Large intestine (tissue), 3 donors: ENCODE data around the gene MOV10L1. TPM values are rescaled to one million over a fixed set of nuclear protein-coding genes. Genes with fewer than 3 reads are reported as not detected.

Experiments
- DNase-seq, 2 donors: peaks; one replicate each; pipeline versions ENCODE4 v3.0.0 to v3.0.0-alpha.2; 2013
- H3K27ac ChIP-seq: one replicate; pipeline ENCODE4 v1.5.1; 2013; ENCODE audit warnings: low read length
- H3K27me3 ChIP-seq: 2 replicates; pipeline ENCODE4 v1.6.1; 2013; ENCODE audit warnings: low read length; ENCODE audit not compliant: control insufficient read depth, insufficient read depth
- H3K36me3 ChIP-seq: 2 replicates; pipeline ENCODE4 v1.6.1; 2013; ENCODE audit warnings: low read length; ENCODE audit not compliant: control insufficient read depth, insufficient read depth
- H3K4me1 ChIP-seq: one replicate; pipeline ENCODE4 v1.6.1; 2013; ENCODE audit warnings: low read length; ENCODE audit not compliant: control insufficient read depth, insufficient read depth
- H3K4me3 ChIP-seq: one replicate; pipeline ENCODE4 v1.5.1; 2013; ENCODE audit warnings: low read length
- H3K9me3 ChIP-seq: one replicate; pipeline ENCODE4 v1.6.1; 2013; ENCODE audit warnings: mild to moderate bottlenecking, low read depth, low read length, moderate library complexity; ENCODE audit not compliant: control insufficient read depth
- WGBS: methylation state at CpG from one replicate; pipeline ENCODE4 v1.1.5; 2013; ENCODE audit warnings: low lambda C conversion rate; ENCODE audit not compliant: insufficient coverage; 5-methylcytosine and 5-hydroxymethylcytosine counted together
- polyA plus RNA-seq: library from polyadenylated mRNA; unstranded; fragments of 120-200 nt; gene quantifications from one replicate; pipeline ENCODE4 v1.2.1, GENCODE V29; 2013

Gene MOV10L1
- polyA plus RNA-seq, 1 donor: 2.3 TPM

- peak overlapping the region; percentile 49 for H3K27ac ChIP-seq
- WGBS: 90% methylated on average over 2 of the region's 12 CpGs
- DNase-seq: no peak
- H3K4me3 ChIP-seq: no peak overlapping the region
- H3K4me1 ChIP-seq: peaks cover 25% of the 10 kb centered on the region
- H3K36me3 ChIP-seq: no peaks in the 10 kb centered on the region
- H3K27me3 ChIP-seq: no peaks in the 10 kb centered on the region
- no peaks in the 10 kb centered on the region for H3K9me3 ChIP-seq
Observed at GRCh38 chr22:50148166-50148500, 58.3 kb downstream of the MOV10L1 start.

GRCh38 chr22:50148991-50149721 is 59.4 kb downstream of the MOV10L1 start:
- H3K27me3 ChIP-seq: no peaks in the 10 kb centered on the region
- DNase-seq: peak; percentile 48 to 52
- no peak overlapping the region for H3K4me3 ChIP-seq
- no peak overlapping the region for H3K27ac ChIP-seq
- no peaks in the 10 kb centered on the region for H3K9me3 ChIP-seq
- H3K4me1 ChIP-seq: peaks cover 25% of the 10 kb centered on the region
- no CpG with 5 or more reads among the region's 22 CpGs for WGBS
- no peaks in the 10 kb centered on the region for H3K36me3 ChIP-seq

- no CpG with 5 or more reads among the region's 35 CpGs for WGBS
- Histone ChIP-seq H3K27ac (no peak overlapping the region), H3K4me1 (peaks cover 20% of the 10 kb centered on the region)
Observed at GRCh38 chr22:50150161-50151129, 60.6 kb downstream of the MOV10L1 start.

GRCh38 chr22:50151571-50152537 is 62.0 kb downstream of the MOV10L1 start:
- H3K27ac ChIP-seq: no peak overlapping the region
- no peaks in the 10 kb centered on the region for H3K9me3 ChIP-seq
- DNase-seq: no peak
- no peaks in the 10 kb centered on the region for H3K36me3 ChIP-seq
- H3K4me3 ChIP-seq: no peak overlapping the region
- H3K27me3 ChIP-seq: no peaks in the 10 kb centered on the region
- WGBS: no CpG with 5 or more reads among the region's 33 CpGs
- peaks cover 12% of the 10 kb centered on the region for H3K4me1 ChIP-seq

More at GRCh38 chr22:50150161-50151129, 60.6 kb downstream of the MOV10L1 start:
- no peaks in the 10 kb centered on the region for H3K27me3 ChIP-seq
- no peaks in the 10 kb centered on the region for H3K36me3 ChIP-seq
- no peaks in the 10 kb centered on the region for H3K9me3 ChIP-seq
- no peak for DNase-seq
- no peak overlapping the region for H3K4me3 ChIP-seq

- DNase-seq: no peak
- no peak overlapping the region for H3K27ac ChIP-seq
- no peak overlapping the region for H3K4me3 ChIP-seq
Observed at GRCh38 chr22:50153056-50153755, 63.4 kb downstream of the MOV10L1 start.

GRCh38 chr22:50153756-50154140 is 63.9 kb downstream of the MOV10L1 start:
- no peaks in the 10 kb centered on the region for H3K9me3 ChIP-seq
- no peak overlapping the region for H3K27ac ChIP-seq

More at GRCh38 chr22:50153056-50153755, 63.4 kb downstream of the MOV10L1 start:
- Histone ChIP-seq H3K27me3 (peaks cover 3% of the 10 kb centered on the region), H3K9me3 (no peaks in the 10 kb centered on the region), H3K4me1 (peaks cover 4% of the 10 kb centered on the region), H3K36me3 (no peaks in the 10 kb centered on the region)
- no CpG with 5 or more reads among the region's 25 CpGs for WGBS

GRCh38 chr22:50157709-50158375 is 68.0 kb downstream of the MOV10L1 start:
- Histone ChIP-seq H3K27ac (no peak overlapping the region), H3K4me1 (no peaks in the 10 kb centered on the region), H3K4me3 (no peak overlapping the region), H3K36me3 (no peaks in the 10 kb centered on the region), H3K27me3 (peaks cover 7% of the 10 kb centered on the region), H3K9me3 (peaks cover 2% of the 10 kb centered on the region)
- no peak for DNase-seq
- whole genome bisulfite sequencing: no CpG with 5 or more reads among the region's 21 CpGs

More at GRCh38 chr22:50153756-50154140, 63.9 kb downstream of the MOV10L1 start:
- H3K4me1 ChIP-seq: peaks cover 3% of the 10 kb centered on the region
- H3K27me3 ChIP-seq: peaks cover 7% of the 10 kb centered on the region
- H3K36me3 ChIP-seq: no peaks in the 10 kb centered on the region
- H3K4me3 ChIP-seq: no peak overlapping the region
- no CpG with 5 or more reads among the region's 7 CpGs for WGBS
- DNase-seq: no peak

GRCh38 chr22:50160947-50161346 is 71.1 kb downstream of the MOV10L1 start:
- DNase-seq: no peak
- H3K27ac ChIP-seq: no peak overlapping the region
- no peaks in the 10 kb centered on the region for H3K4me1 ChIP-seq
- WGBS: no CpG with 5 or more reads among the region's 7 CpGs
- H3K27me3 ChIP-seq: peaks cover 7% of the 10 kb centered on the region
- H3K9me3 ChIP-seq: peaks cover 6% of the 10 kb centered on the region
- no peak overlapping the region for H3K4me3 ChIP-seq
- H3K36me3 ChIP-seq: no peaks in the 10 kb centered on the region
